ENCODE measurements around the gene NACC1.

NACC1 gene

GRCh38 chr19:13127051-13127450 lies 9.0 kb downstream of the NACC1 start:
- DNase-seq (ENCODE audit: low read depth): no peak
- TF ChIP-seq CTCF (IDR thresholded peaks at IDR 0.05; ENCODE audit: control insufficient read depth, insufficient read depth, low read depth, low read length, missing control alignments): no peak
- H3K4me3 ChIP-seq (ENCODE audit: control insufficient read depth, low read depth, low read length): no peak overlapping the region

DNA sequence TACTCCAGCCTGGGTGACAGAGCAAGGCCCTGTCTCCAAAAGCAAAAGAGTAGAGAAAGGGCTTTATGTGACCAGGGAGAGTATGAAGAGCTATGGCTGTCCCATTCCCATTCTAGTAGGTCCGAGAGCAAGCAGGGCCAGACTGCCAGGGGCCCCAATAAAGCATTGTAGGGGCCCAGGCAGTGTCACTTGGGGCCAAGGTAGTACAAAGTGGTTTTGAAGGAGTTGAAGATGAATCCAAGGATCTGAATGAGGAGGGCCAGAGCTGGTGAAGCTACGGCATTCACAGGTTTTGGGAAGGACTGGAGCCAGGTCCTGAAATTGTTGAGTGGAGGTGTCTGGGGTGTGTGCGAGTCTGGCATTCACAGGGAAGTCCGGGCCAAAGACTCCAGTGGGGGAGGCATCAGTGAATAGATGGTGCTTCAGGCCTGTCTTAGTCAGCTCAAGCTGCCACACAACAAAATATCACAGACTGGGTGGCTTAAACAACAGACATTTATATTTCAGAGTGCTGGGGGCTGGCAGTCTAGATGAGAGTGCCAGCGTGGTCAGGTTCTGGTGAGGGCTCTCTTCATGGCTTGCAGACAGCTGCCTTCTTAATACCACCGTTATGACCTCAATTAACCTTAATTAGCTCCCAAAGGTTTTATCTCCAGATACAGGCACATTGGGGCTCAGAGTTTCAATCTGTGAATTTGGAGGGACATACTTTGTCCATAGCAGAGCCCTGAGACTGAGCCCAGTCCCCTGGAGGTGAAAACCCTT lies 9.9 kb downstream of the NACC1 start:
- no peak overlapping the region for H3K4me3 ChIP-seq (ENCODE audit: control insufficient read depth, low read depth, low read length)
- TF ChIP-seq CTCF (IDR thresholded peaks at IDR 0.05; ENCODE audit: control insufficient read depth, insufficient read depth, low read depth, low read length, missing control alignments): no peak

DNA sequence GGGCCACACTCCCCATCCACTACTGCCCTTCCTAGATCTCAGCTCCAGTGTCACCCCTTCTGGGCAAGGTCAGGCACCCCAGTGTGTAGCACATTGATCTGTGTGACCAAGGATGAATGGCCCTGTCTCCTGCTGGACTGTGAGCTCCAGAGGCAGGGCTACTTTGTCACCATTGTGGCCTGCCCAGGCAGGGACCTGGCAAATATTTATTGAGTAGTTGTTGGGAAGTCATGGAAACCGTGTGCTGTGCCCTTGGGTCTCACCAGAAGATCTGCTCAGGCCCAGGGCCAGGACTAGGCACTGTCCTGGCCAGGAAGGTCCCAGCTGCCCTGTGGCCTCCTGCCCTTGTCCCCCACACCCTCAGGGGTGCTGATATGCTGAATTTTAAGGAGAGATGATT lies 10.5 kb downstream of the NACC1 start:
- no peak for TF ChIP-seq CTCF (IDR thresholded peaks at IDR 0.05; ENCODE audit: control insufficient read depth, insufficient read depth, low read depth, low read length, missing control alignments)
- no peak for DNase-seq (ENCODE audit: low read depth)
- no peak overlapping the region for H3K4me3 ChIP-seq (ENCODE audit: control insufficient read depth, low read depth, low read length)

More for the DNA sequence above, 9.9 kb downstream of the NACC1 start:
- no peak for DNase-seq (ENCODE audit: low read depth)

DNA sequence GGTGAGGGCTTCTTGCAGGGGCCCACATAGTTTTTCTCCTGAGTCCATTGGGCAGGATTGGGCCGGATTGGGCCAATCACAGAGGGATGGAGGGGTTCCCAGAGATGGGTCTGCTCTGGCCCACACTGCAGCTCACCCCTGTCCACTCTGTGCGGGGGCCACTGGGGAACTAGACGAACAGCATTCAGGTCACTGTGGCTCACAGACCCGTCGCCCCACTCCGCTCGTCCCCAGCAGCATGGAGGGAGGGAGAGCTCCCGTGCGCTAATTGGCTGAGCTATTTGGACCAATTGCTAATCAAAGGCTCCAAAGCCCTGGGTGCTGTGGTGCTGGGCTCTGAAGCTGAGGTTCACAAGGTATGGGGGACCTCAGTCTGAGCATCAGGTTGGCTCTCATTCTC lies 11.3 kb downstream of the NACC1 start:
- no peak for DNase-seq (ENCODE audit: low read depth)
- no peak for TF ChIP-seq CTCF (IDR thresholded peaks at IDR 0.05; ENCODE audit: control insufficient read depth, insufficient read depth, low read depth, low read length, missing control alignments)
- H3K4me3 ChIP-seq (ENCODE audit: control insufficient read depth, low read depth, low read length): no peak overlapping the region

GRCh38 chr19:13130886-13131490 lies 12.9 kb downstream of the NACC1 start:
- no peak for TF ChIP-seq CTCF (IDR thresholded peaks at IDR 0.05; ENCODE audit: control insufficient read depth, insufficient read depth, low read depth, low read length, missing control alignments)
- no peak overlapping the region for H3K4me3 ChIP-seq (ENCODE audit: control insufficient read depth, low read depth, low read length)
- DNase-seq (ENCODE audit: low read depth): no peak

DNA sequence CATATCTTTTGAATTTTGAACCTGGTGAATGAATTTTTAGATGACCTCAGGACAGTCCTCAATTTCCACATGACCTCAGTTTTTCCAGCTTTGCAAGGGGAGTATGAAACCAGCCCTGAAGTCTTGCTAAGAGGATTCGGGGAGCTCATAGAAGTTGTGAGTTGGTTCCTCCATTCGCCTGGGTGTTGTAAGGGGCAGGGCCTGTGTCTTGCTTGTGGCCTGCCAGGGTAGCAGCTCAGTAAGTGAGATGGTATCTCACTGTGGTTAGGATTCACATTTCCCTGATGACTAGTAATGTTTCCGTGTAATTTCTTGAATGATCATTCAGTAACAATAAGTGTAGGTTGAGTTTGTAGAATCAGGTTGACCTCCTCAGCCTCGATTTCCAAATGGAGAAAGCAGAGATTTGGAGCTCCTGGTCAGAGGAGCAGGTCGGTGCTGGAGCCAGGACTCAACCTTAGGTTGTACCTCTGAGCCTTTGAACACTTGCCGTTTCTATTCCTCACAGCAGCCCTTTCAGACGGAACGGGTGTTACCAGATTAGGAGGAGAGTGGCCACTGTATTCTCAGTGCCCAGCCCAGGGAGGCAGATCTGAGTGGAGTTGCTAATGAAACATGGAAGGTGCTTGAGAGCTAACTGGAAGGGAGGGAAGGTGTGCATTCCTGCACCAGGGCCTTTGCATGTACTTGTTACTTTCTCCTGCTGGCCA lies 14.6 kb downstream of the NACC1 start:
- DNase-seq (ENCODE audit: low read depth): no peak
- TF ChIP-seq CTCF (IDR thresholded peaks at IDR 0.05; ENCODE audit: control insufficient read depth, insufficient read depth, low read depth, low read length, missing control alignments): no peak

More for the DNA sequence above, 14.6 kb downstream of the NACC1 start:
- H3K4me3 ChIP-seq (ENCODE audit: control insufficient read depth, low read depth, low read length): no peak overlapping the region
